Sigmoid colon (tissue), 7 donors: ENCODE data around the gene CAPN8. TPM values are rescaled to one million over a fixed set of nuclear protein-coding genes. Genes with fewer than 3 reads are reported as not detected.

Experiments used
- DNase-seq: peaks from one replicate; pipeline ENCODE4 v3.0.0-alpha.2; 2019
- H3K27ac ChIP-seq, 4 donors: fragments of 200-600 bp; sonication (generic); one replicate each; pipeline ENCODE4 v1.5.1; 2016 to 2019; ENCODE audit warnings: mild to moderate bottlenecking in 1 of 4
- H3K27me3 ChIP-seq, 3 donors: fragments of 200-600 bp; sonication (generic); one replicate each; pipeline ENCODE4 v1.5.1; 2019; ENCODE audit warnings: mild to moderate bottlenecking in 1 of 3
- H3K36me3 ChIP-seq, 4 donors: fragments of 200-600 bp; sonication (generic); one replicate each; pipeline ENCODE4 v1.5.1; 2016 to 2019
- H3K4me1 ChIP-seq, 4 donors: fragments of 200-600 bp; sonication (generic); one replicate each; pipeline ENCODE4 v1.5.1; 2017 to 2019
- H3K4me3 ChIP-seq, 4 donors: fragments of 200-600 bp; sonication (generic); one replicate each; pipeline ENCODE4 v1.5.1; 2017 to 2019; ENCODE audit warnings: mild to moderate bottlenecking in 2 of 4, moderate library complexity in 1 of 4
- H3K9me3 ChIP-seq, 4 donors: fragments of 200-600 bp in 3 of 4; sonication (generic) in 3 of 4; one replicate each; pipeline versions ENCODE4 v1.5.1 to v1.6.1; 2013 to 2019
- EP300 ChIP-seq, 4 donors: sonication (generic); formaldehyde crosslinking; IDR thresholded peaks; one replicate each; pipeline ENCODE4 v1.6.1; 2017; ENCODE audit warnings: antibody characterized with exemption in 4 of 4
- POLR2A ChIP-seq, 2 donors: fragments of 450-650 bp; IDR thresholded peaks; one replicate each; pipeline ENCODE4 v1.6.1; 2016; ENCODE audit warnings: antibody characterized with exemption in 2 of 2, mild to moderate bottlenecking in 2 of 2, moderate library complexity in 2 of 2
- POLR2AphosphoS5 ChIP-seq, 4 donors: sonication (generic); formaldehyde crosslinking; IDR thresholded peaks; one replicate each; pipeline ENCODE4 v1.6.1; 2017; ENCODE audit warnings: antibody characterized with exemption in 4 of 4
- WGBS, 2 donors: extraction: QIAGEN DNeasy Blood & Tissue Kit; methylation state at CpG; one replicate each; pipeline ENCODE4 v1.1.7; 2013; 5-methylcytosine and 5-hydroxymethylcytosine counted together
- intact Hi-C: fragments of 100-400 bp; cut with DNase I; formaldehyde crosslinking; loops from one replicate; pipeline ENCODE4 v1.15.1; 2023
- polyA plus RNA-seq, 3 donors: library from polyadenylated mRNA; stranded (reverse); fragments of 200-250 nt; gene quantifications; one replicate each; pipeline ENCODE4 v1.2.3, GENCODE V29; 2013
- total RNA-seq, 4 donors: library from RNA; depleted of rRNA; stranded (reverse); fragments of >200 nt; gene quantifications; one replicate each; pipeline ENCODE4 v1.1.0, GENCODE V29; 2016
- TF ChIP-seq, protein P1 (sequence below), 4 experiments: fragments of 450-650 bp in 3 of 4; fragments of 200-600 bp in 1 of 4; IDR thresholded peaks; one replicate each; pipeline ENCODE4 v1.5.1; 2016 to 2019; ENCODE audit warnings: antibody characterized with exemption in 4 of 4, mild to moderate bottlenecking in 3 of 4, moderate library complexity in 2 of 4
- donor health status: healthy with polysubstance abuse.
- donor health status: Bipolar disorder and iron deficiency.
- donor health status: healthy.

The CAPN8 gene
- total and polyA plus RNA-seq, 7 donors, result 1.1 to 67.6 (median 42.7) TPM; not detected in 3

DNA sequence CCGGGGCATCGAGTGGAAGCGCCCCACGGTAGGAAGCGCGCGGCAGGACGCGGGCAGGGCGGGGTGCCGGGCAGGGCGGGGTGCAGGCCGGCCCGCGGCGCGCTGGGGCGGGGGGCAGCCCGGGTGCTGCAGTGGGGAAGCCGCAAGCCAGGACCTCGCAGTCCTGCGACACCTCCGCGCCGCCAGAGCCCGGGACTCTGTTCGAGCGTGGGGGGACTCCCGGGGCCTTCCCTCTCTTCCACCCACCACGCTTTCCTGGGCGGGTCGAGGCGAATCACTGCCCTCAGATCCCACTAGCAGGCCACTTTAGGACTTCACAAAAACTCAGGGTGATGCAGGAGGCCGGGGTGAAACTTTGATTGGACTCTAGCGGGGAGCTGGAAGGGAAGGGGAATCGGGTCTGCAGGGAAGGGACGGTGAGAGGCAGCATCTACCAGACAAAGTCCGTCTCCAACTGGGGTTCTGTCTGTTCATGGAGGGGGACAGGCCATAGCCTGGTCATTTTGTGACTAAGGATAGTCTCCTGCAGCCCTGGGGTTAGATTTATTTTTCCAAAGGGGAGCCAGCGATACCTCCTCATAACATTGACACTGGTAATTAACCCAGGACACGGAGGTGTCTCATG, 47.5 kb upstream of the CAPN8 start:
- peak overlapping the region; percentile 91 to 95 (median 92) for H3K27ac ChIP-seq
- TF ChIP-seq POLR2AphosphoS5 (IDR thresholded peaks at IDR 0.05), result no peak
- no peak for TF ChIP-seq POLR2A (IDR thresholded peaks at IDR 0.05)
- TF ChIP-seq EP300 (IDR thresholded peaks at IDR 0.05), result no peak
- TF ChIP-seq, protein P1, sequence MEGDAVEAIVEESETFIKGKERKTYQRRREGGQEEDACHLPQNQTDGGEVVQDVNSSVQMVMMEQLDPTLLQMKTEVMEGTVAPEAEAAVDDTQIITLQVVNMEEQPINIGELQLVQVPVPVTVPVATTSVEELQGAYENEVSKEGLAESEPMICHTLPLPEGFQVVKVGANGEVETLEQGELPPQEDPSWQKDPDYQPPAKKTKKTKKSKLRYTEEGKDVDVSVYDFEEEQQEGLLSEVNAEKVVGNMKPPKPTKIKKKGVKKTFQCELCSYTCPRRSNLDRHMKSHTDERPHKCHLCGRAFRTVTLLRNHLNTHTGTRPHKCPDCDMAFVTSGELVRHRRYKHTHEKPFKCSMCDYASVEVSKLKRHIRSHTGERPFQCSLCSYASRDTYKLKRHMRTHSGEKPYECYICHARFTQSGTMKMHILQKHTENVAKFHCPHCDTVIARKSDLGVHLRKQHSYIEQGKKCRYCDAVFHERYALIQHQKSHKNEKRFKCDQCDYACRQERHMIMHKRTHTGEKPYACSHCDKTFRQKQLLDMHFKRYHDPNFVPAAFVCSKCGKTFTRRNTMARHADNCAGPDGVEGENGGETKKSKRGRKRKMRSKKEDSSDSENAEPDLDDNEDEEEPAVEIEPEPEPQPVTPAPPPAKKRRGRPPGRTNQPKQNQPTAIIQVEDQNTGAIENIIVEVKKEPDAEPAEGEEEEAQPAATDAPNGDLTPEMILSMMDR (IDR thresholded peaks at IDR 0.05), result no peak
- no peaks in the 10 kb centered on the region for H3K27me3 ChIP-seq
- DNase-seq, result peak; percentile 74
- H3K4me3 ChIP-seq, result peak overlapping the region; percentile 59 to 86 (median 73)
- intact Hi-C loops, result loop anchor here (1.0 to 2.0 kb wide), 2 partner anchors 36 to 134 kb away; no protein-coding TSS in a partner anchor
- whole genome bisulfite sequencing, 2 donors, result 1 to 5% methylated on average over 40 of the region's 40 CpGs
- peaks cover 0 to 6% (median 4%) of the 10 kb centered on the region in 4 donors for H3K36me3 ChIP-seq
- H3K4me1 ChIP-seq, result peaks cover 0 to 50% (median 40%) of the 10 kb centered on the region in 4 donors
- no peaks in the 10 kb centered on the region for H3K9me3 ChIP-seq

DNA sequence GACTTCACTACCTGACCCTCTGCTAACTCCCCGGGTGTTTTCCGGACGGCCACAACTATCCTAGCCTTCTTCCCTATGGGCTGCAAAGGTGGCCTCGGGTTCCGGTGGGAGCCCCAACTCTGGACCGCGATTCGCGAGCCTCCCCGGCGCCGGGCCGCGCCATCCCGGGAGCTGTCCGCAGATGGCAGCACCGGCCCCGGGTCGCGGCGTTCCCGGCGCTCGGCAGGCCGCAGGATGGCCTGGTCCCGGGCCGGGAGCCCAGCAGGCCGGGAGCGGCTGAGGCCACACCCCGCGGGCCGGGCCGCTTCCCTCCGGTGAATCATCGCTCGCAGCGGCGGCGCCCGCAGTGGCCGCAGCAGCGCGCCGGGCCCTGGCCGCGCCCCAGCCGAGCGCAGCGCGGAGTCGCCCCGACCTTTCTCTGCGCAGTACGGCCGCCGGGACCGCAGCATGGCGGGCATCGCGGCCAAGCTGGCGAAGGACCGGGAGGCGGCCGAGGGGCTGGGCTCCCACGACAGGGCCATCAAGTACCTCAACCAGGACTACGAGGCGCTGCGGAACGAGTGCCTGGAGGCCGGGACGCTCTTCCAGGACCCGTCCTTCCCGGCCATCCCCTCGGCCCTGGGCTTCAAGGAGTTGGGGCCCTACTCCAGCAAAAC, 46.8 kb upstream of the CAPN8 start, which contains the start of gene CAPN2:
CAPN2 (plus strand) TSS at position 346 of the 656 bp plus-strand sequence; CDS start at position 448, 102 bp downstream.
- Histone ChIP-seq H3K4me3 (peak within 1 kb of the TSS; percentile 59 to 86 (median 73)), H3K4me1 (peaks cover 0 to 54% (median 45%) of the 10 kb centered on the region in 4 donors), H3K36me3 (no peaks in the 10 kb centered on the region), H3K9me3 (no peaks in the 10 kb centered on the region), H3K27me3 (no peaks in the 10 kb centered on the region), H3K27ac (peak within 1 kb of the TSS; percentile 91 to 95 (median 92))
- TF ChIP-seq, protein P1 (IDR thresholded peaks at IDR 0.05), result peak; percentile 46 to 78 (median 55)
- TF ChIP-seq POLR2AphosphoS5 (IDR thresholded peaks at IDR 0.05), result peak in 2 of 4 donors; percentile 49 to 67
- TF ChIP-seq EP300 (IDR thresholded peaks at IDR 0.05), result no peak
- no peak for TF ChIP-seq POLR2A (IDR thresholded peaks at IDR 0.05)
- WGBS, 2 donors, result 0 to 1% methylated on average over 74 of the region's 74 CpGs
- DNase-seq, result peak; percentile 93
- intact Hi-C loops, result loop anchor here (1.0 to 2.0 kb wide), 2 partner anchors 37 to 134 kb away; no protein-coding TSS in a partner anchor

DNA sequence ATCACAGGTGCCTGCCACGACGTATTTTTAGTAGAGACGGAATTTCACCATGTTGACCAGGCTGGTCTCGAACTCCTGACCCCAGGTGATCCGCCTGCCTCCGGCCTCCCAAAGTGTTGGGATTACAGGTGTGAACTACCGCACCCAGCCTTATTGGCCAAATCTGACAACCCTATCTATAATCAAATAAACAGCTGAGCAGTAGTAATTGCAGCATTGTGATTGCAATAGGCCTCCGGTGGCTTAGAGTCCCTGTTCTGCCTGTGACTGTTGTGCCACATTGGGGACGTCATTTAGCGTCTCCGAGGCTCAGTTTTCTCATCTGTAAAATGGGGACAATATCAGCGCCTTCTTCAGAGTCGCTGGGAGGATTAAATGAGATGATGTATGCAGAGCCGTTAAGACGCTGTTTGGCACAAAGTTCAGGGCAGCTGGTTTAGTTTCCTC, 46.3 kb upstream of the CAPN8 start:
- Histone ChIP-seq H3K36me3 (no peaks in the 10 kb centered on the region), H3K27me3 (no peaks in the 10 kb centered on the region), H3K4me1 (peaks cover 0 to 60% (median 50%) of the 10 kb centered on the region in 4 donors), H3K4me3 (peak overlapping the region in 3 of 4 donors; percentile 69 to 86 (median 77)), H3K9me3 (no peaks in the 10 kb centered on the region), H3K27ac (peak overlapping the region; percentile 91 to 95 (median 92))
- intact Hi-C loops, result loop anchor here (1.0 to 2.0 kb wide), 2 partner anchors 38 to 135 kb away; no protein-coding TSS in a partner anchor
- 17 to 62% methylated on average over 15 of the region's 15 CpGs for WGBS, 2 donors
- TF ChIP-seq, protein P1 (IDR thresholded peaks at IDR 0.05), result no peak
- no peak for DNase-seq

DNA sequence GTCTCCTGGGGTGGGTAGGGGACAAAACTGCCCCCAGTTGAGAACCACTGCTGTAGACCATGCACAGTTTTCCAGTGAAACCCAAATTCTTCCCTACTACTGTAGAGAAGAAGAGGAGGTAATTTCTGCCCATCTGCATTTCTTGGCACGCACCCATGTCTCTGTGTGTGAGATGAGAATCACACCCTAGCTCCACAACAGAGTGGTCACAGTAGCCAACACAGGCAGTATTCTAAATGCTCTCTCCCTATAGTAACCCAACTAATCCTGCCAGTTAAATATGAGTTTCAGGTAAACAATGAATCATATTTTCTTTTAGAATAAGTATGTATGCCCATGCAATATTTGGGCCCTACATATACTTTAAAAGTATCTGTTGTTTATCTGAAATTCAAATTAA, 45.7 kb upstream of the CAPN8 start:
- peak overlapping the region in 1 of 4 donors; percentile 92 for H3K27ac ChIP-seq
- H3K4me1 ChIP-seq, result peaks cover 0 to 61% (median 50%) of the 10 kb centered on the region in 4 donors
- H3K27me3 ChIP-seq, result no peaks in the 10 kb centered on the region
- 19 to 68% methylated on average over 1 of the region's 1 CpG for WGBS, 2 donors
- TF ChIP-seq EP300 (IDR thresholded peaks at IDR 0.05), result no peak
- H3K36me3 ChIP-seq, result no peaks in the 10 kb centered on the region
- no peak overlapping the region for H3K4me3 ChIP-seq
- intact Hi-C loops, result no loop called here
- no peak for DNase-seq
- H3K9me3 ChIP-seq, result no peaks in the 10 kb centered on the region
